Activated CD8-positive, alpha-beta memory T cell treated with anti-CD3 and anti-CD28 coated beads for 4 hours (primary cell): Measurements from ENCODE around the gene PTPRJ.

ENCODE experiments used
- DNase-seq, 2 donors: peaks; one replicate each; pipeline ENCODE4 v3.0.0-alpha.2; 2020; ENCODE audit warnings: low read depth in 2 of 2

The PTPRJ gene

DNA sequence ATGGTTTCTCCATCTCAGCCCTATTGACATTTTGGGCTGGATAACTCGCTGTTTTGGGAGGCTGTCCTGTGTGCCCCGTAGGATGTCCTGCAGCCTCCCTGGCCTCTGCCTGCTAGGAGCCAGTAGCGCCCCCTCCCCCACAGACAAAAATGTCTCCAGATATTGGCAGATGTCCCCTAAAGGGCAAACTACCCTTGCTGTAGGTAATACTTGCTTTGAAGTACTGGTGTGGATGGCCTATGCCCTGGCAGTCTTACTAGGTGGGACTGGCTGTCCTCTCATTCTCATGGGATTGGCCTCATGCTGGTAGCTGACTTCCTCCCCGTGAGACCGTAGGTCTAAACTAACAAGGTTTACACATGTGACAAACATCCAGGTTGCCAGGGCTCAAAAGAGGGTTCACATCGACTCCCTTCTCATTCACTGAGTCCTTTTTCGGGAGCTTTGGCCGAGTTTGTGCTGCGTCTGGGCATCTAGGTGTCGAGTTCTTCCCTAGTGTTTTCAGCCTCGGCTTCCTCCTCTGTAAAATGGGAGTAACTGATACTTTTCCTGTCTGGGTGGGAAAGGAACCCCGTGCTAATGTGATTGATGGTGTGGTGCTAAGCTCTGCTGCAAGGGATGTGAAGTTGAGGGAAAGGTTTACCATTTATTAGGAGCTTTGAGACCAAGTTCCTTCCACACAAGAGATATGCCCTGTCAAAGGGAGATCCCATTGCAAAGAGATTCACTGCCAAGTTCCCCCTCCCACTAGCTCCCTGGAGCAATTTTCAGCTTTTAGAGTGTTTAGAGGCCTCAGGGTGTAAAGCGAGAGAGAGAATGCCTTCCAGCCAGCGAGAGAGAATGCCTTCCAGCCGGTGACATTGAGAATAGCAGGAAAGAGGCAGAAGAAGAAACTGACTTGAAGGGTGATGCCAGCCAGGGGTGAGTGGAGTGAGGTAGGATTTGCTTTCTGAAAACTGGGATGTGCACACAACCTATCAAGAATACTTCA lies 17.0 kb downstream of the PTPRJ start:
- no peak for DNase-seq

DNA sequence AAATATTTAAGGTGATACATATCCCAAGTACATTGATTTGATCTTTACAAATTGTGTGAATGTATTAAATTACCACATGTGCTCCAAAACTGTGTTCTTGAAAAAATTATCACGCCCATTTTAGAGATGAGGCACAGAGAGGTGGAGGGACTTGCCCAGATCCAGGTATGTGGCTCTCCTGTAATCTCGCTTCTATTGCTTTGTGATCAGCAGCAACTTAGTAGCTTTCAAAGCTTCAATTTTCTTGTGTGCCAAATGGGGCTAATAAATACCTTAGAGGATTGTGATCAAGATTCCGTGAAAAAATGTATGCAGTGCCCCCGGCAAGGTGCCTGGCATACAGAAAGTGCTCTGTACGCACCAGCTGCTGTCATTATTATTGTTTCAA lies 18.0 kb downstream of the PTPRJ start:
- DNase-seq: no peak

DNA sequence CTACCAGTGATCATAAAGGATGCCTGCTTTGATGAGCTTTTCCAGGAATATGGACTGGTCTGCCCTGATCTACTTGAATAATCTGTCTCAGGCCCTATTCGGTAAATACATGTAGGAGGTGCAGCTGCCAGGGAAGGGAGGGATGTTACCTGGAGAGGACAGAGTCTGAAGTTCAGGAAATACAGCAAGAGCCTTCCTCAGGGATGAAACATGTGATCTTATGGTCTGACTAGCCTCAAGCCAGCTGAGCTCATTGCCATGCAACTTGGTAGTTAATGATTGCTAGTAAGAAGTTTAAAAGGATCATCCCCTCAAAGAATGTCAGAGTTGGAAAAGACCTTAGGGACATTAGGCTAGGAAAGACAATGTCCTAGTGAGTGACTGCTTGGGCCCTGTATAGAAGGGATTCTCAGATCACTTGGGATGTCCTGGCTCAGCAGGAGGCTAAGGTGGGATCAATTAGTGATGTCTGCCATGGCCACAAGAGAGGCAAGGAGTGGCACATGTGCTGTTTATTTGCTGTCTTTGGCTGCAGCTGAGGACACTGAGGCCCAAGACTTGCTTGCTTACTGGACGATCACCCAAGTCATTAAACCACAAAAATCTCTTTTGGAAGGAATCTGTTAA lies 18.5 kb downstream of the PTPRJ start:
- DNase-seq: no peak

DNA sequence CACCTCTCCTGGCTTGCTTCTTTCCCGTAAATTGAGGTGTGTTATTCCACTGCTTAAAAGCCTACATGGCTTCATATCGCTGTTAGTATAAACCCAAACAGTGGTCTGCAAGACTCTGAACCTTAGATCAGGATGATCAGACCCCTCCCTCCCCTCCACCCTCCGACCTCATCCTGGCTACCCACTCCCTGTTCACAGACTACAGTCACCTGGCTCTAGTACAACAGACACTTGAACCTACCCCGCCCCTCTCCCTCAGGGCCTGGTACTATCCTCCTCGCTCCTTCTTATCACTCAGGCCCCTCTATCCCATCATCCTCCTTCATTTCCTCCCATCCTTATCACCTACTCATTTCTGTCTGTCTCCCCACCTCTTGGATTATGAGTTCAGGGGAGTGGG lies 20.1 kb downstream of the PTPRJ start:
- DNase-seq: no peak

DNA sequence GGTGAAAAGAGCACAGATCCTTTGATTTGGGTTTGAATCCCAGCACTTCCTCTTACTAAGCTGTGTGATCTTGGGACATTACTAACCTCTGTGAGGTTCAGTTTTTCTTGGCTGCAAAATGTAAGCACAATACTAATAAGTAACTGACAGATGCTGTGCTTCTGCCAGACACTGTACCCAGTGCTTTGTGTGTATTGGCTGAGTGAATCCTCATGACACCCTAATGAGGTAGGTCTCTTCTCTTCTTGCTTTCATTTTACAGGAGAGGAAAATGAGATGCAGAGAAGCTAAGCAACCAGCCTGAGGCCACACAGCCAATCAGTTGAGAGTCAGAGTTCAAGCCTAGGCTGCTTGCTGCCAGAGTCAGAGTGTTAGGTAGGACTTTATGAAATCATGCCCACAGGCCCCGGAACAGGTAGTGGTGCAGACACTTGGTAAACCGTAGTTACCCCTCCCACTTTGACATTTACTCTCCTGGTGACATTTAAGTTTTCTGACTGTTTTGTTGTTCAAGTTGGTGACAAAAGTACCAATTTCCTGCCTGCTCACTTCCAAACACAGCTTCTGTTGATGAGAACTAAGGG lies 21.2 kb downstream of the PTPRJ start:
- DNase-seq: peak; percentile 64 to 78

DNA sequence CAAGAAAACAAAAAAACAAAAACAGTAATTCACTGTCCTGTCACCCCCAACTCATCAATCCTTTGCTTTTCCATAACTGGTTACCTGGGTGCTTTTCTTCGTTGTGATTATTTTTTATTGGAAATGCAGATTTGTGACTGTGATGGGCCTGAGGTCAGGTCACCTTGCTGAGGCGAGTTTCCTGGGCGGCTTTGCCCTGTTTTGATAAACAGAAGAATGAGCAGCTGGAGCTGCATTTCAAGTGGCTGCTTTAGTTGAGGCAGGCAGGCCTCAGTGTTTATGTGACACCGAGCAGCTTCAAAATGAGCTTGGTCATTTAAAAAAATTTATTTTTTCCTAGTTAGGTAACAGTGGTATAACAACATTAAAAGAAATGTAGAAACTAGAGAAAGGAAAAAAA lies 22.2 kb downstream of the PTPRJ start:
- DNase-seq: no peak

DNA sequence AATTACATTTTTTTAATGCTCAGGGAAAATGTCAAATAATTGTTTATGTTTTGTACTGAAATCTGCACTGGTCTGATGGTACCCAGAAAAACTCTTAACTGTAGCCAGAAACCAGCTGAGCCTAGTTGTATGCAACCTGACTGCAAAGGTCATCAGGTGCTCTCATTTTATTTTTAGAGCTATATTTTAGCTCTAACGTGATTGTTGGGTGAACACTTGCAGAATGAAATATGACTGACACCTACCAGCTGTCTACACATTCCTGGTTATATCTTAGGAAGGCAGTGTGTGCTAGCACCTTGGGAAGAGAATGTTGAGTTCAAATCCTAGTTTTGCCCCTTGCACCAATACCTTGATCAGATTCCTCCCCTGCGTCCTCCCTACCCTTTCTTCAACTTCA lies 23.6 kb downstream of the PTPRJ start:
- no peak for DNase-seq

DNA sequence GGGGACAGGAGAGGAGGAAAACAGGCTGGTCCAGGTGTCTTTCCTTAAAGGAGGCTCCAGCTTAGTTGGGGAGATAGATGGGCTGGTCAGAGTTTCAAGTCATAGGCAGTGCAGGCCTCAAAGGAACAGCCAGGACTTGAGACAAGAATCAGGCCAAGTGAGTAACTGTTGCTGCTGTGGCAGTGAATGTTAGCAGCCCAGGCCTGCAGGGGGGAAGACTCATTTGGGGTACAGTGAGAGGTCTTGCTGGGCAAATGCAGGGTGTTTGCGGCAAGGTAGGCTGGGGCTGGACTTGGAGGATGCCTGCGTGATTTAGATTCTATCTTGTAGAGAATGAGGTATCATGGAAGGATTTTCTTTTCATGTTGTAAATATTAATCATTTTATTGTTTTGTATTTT lies 24.1 kb downstream of the PTPRJ start:
- DNase-seq: no peak

DNA sequence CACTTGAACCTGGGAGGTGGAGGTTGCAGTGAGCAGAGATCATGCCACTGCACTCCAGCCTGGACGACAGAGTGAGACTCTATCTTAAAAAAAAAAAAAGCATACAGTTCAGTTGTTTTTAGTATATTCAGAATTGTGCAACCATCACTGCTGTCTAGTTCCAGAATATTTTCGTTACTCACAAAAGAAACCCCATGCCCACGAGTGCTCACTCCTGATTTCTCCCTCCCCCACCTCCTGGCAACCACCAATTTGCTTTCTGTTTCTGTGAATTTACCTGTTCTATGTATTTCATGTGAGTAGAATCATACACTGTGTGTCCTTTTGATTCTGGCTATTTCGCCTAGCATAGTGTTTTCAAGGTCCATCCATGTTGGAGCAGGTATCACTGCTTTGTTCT lies 24.8 kb downstream of the PTPRJ start:
- DNase-seq: no peak

DNA sequence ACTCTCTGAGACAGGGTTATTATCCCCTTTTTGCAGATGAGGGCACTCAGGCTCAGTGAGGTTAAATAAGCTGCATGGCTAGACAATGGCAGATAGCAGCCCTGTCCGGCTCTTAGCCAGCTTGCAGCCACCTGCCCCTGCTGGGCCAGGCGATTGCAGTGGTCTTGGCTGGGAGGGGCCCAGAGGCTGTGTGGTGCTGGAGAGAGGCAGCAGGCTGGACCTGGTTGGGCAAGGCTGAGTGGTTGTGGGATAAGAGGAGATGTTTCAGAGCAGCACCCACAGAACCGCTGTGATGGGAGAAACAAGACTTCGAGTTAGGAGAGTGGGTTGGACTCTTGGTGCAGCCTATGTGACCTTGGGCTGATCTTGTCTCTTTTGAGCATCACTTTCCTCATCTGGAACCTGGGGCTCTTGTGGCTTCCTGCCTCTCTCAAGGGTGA lies 25.5 kb downstream of the PTPRJ start:
- DNase-seq: no peak

DNA sequence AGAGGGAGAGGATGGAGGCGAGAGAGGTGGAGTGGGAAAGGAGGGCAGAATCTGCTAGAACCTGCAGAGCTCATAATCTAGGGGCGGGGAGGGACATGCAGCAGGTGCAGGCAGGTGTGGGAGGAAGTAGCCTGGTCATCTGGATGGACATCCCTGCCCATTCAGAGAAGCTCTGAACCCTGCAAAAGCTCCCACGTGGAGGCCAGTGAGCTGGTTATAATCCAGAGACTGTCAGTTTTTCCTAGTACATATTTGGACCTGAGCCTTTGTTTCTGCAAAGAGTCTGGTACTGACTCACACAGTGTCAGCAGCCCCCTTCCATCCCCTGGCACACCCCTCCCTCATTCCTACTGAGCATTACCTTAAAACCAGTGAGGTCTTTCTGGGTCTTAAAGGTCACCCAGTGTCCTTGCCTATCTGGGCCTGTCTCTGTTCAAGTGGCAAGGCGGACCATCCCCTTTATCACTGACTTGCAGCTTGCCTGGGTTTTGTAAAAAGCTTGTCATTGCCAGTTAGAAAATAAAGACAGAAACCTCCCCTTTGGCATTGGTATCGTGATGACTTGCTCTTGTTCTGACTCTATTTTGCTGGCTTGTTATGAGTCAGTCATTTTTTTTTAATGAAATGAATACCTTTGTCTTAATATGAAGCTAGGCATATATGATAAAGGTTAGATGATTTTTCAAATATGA lies 26.1 kb downstream of the PTPRJ start:
- DNase-seq: no peak

DNA sequence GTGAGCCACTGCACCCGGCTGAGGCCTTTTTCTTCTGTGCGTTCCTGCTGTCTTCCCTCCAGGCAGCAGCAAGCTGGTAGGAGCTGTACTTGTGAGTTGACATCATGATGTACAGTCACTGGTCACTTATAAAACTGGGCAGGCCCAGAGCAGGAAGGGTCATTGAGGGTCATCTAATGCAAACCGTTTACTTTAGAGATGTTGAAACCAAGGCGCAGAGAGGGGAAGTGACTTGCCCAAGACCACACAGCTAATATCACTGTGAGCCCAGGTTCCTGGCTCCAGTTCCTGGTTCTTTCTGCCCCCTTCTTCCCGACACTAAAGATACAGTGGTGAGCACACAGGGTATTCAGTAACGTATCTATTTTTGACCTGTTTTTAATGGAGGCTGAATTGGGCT lies 27.3 kb downstream of the PTPRJ start:
- no peak for DNase-seq

DNA sequence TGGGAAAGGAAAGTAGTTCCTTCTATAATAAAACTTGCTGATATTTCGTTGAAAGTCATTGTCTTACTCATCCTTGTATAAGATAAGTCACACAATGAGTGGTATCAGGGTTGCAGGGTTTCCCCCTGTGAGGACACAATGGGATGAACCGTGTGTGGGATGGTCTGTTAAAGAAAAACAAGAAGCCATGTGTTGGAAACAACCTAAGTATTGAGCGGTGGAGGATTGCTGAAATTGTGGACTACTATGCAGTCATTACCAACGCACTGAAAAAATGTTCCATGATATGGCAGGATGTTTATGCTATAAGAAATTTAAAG lies 28.6 kb downstream of the PTPRJ start:
- no peak for DNase-seq

DNA sequence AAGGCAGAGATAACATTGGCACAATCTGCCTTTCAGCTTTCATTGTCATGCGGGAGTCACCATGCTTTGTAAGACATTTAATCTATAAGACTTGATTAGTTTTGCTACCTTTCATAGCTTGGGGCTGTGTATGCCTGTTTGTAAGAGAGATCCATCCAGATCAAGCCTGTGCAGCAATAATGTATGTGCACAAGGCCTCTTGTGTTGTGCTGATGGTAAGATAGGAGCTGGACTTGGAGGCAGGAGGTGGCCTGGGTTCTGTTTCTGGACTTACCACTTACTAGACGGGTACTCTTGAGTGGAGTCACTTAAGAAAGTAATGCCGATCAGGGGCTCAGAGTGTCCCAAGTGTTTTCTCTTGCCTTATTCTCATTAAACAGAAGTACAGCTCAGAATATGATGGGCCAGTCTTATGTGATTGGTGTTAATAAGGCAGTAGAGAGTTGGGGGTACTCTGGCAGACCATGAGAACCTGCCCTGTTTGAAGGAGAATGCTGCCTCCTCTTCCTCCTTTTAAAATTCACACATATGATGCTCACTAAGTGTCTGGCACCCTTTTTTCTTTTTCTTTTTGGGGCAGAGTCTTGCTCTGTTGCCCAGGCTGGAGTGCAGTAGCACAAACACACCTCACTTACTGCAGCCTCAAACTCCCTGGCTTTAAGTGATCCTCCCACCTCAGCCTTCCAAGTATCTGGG lies 30.9 kb downstream of the PTPRJ start:
- no peak for DNase-seq

DNA sequence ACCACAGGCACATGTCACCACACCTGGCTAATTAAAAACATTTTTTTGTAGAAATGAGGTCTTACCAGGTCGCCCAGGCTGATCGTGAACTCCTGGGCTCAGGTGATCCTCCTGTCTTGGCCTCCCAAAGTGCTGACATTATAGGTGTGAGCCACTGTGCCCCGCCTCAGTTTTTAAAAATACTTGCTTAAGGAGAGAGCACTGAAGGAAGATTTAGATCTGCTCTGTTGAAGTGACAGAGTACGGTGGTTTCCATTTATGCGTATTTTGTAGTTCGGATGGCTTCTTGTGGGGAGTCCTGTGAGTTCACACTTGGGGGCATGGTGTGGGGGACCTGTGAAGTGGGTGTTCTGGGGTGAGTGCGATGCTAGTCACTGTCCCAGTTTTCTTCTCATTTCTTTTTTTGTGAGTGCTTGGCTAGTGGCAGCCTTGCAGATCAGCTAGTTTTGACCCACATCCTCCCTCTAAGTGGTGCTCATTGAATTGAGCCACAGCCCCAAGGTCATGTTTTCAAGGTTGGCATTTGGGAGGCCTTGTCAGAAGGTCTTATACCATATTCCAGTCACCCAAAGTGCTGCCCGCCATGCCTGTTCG lies 31.5 kb downstream of the PTPRJ start:
- peak; percentile 49 to 50 for DNase-seq

DNA sequence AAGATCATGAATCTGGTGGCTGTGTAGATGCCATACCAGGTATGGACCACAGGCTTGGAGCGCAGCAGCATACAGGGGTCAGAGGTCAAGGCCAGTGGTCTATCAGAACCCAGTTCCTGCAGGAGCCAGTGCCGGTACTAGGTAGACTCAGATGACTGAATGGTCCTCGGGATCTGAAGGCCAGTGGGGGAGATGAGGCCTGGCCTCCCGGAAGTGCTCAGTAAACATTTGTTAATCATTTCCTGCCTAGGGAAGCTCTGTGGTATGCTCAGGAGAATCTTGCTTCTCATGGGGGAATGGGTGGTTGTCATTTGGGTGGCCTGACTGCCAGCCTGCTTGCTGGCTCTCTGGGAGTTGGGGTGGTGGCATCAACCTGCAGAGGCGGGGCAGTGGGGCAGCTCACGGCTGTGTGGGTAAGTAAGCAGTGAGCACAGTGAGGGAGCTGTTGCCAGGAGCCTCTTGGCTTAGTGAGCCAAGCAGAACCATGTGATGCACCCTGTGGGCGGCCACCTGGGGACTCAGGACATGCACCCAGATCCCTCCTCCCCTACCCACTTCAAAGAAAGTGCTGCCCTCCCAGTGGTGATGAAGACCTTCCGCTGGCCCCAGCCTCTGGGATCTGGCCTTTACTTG lies 33.0 kb downstream of the PTPRJ start:
- peak in 1 of 2 donors; percentile 29 for DNase-seq

DNA sequence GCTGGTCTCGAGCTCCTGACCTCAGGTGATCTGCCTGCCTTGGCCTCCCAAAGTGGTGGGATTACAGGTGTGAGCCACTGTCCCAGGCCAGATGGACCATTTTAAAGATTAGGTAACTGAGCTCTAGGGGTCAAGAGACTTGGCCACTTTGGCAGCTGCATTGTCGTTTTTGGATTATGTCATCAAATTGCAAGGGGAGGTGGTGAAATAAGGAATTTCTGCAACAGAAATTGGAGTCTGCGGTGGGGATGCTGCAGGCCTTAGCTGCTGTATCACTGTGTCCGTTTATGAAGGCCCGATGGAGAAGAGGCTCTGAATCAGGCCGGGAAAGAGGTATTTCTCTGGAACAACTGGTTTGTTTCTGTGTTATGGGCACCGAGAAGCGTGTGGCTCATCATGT lies 34.6 kb downstream of the PTPRJ start:
- no peak for DNase-seq

DNA sequence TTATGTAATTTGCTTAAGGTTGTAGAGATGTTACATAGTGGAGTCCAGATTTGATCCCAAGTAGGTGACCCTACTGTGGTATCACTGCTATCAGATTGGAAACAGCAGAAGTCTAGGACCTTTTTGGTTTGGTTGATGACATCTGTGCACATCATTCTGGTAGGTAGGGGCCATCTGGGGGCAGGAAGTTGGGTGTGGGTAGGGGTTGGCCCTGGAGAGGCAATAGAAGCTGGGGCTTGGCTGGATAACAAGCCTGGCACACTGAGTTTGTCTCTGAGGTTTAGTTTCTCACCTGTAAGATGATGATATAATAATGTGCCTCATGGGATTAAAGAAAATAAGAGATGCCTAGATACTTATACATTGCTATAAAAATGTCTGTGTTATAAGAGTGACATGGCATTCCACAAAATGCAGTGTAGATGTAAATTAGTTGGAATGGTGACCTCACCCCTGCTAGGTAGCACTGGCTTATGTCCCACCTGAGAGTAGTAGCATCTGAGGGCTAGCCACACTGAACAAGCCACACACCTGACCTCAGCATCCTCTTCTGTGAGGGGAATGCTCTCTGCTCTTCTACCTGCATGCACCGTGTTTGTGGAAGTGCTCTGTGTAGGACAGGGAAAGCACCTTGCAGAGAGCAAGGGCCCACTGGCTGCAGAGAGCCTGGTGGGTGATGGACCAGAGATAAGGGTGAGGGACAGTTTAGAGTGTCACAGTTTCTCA lies 36.9 kb downstream of the PTPRJ start:
- no peak for DNase-seq

DNA sequence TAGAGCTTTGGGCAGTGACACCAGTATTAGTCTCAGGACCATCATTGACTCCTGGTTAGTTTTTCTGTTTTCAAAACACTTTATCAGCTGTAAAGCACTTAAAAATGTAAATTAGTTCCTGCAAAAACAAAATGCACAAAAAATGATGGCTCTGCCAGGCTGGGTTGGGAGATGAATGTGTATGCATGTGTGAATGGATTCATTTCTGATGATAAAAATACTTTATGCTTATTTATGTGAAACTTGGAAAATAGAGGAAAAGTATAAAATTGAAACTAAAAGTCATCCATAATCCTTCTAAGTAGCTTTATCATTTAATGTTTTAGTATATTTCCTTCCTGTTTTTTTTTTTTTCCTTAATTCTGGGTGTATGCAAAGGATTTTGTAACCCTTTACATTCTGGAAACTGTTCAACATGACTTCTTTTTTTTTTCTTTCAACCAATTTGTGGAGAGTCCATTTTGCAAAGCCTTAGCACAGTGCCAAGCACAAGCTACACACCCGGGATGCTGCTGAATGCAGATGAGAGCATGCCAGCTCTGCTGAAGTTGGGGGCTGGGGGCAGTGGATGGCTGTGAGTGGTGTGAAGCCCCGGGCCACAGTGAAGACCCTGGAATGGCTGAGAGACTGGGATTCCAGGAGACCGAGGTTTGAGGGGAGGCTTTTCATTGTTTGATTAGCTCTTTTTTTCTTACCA lies 37.6 kb downstream of the PTPRJ start:
- no peak for DNase-seq
